Measurements from ENCODE around the gene SIRPB2. TPM values are rescaled to one million over a fixed set of nuclear protein-coding genes. Genes with fewer than 3 reads are reported as not detected.

Gene SIRPB2
- polyA plus RNA-seq, 1 donor from 2014 or later, result not detected

GRCh38 chr20:1538655-1539054, 47.4 kb upstream of the SIRPB2 start:
- TF ChIP-seq, protein P1, sequence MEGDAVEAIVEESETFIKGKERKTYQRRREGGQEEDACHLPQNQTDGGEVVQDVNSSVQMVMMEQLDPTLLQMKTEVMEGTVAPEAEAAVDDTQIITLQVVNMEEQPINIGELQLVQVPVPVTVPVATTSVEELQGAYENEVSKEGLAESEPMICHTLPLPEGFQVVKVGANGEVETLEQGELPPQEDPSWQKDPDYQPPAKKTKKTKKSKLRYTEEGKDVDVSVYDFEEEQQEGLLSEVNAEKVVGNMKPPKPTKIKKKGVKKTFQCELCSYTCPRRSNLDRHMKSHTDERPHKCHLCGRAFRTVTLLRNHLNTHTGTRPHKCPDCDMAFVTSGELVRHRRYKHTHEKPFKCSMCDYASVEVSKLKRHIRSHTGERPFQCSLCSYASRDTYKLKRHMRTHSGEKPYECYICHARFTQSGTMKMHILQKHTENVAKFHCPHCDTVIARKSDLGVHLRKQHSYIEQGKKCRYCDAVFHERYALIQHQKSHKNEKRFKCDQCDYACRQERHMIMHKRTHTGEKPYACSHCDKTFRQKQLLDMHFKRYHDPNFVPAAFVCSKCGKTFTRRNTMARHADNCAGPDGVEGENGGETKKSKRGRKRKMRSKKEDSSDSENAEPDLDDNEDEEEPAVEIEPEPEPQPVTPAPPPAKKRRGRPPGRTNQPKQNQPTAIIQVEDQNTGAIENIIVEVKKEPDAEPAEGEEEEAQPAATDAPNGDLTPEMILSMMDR (IDR thresholded peaks at IDR 0.05; ENCODE audit: poor library complexity, severe bottlenecking), result no peak
- TF ChIP-seq RAD21 (conservative IDR thresholded peaks at IDR 0.05), result no peak
- TF ChIP-seq EZH2 (IDR thresholded peaks at IDR 0.05; ENCODE audit: borderline replicate concordance, insufficient read depth, low read length, poor library complexity, severe bottlenecking), result no peak
- TF ChIP-seq, protein P2, sequence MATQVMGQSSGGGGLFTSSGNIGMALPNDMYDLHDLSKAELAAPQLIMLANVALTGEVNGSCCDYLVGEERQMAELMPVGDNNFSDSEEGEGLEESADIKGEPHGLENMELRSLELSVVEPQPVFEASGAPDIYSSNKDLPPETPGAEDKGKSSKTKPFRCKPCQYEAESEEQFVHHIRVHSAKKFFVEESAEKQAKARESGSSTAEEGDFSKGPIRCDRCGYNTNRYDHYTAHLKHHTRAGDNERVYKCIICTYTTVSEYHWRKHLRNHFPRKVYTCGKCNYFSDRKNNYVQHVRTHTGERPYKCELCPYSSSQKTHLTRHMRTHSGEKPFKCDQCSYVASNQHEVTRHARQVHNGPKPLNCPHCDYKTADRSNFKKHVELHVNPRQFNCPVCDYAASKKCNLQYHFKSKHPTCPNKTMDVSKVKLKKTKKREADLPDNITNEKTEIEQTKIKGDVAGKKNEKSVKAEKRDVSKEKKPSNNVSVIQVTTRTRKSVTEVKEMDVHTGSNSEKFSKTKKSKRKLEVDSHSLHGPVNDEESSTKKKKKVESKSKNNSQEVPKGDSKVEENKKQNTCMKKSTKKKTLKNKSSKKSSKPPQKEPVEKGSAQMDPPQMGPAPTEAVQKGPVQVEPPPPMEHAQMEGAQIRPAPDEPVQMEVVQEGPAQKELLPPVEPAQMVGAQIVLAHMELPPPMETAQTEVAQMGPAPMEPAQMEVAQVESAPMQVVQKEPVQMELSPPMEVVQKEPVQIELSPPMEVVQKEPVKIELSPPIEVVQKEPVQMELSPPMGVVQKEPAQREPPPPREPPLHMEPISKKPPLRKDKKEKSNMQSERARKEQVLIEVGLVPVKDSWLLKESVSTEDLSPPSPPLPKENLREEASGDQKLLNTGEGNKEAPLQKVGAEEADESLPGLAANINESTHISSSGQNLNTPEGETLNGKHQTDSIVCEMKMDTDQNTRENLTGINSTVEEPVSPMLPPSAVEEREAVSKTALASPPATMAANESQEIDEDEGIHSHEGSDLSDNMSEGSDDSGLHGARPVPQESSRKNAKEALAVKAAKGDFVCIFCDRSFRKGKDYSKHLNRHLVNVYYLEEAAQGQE (IDR thresholded peaks at IDR 0.05; ENCODE audit: borderline replicate concordance), result no peak
- no peak for TF ChIP-seq MXI1 (conservative IDR thresholded peaks at IDR 0.05; ENCODE audit: poor library complexity, severe bottlenecking)
- no peak for TF ChIP-seq SMC3 (conservative IDR thresholded peaks at IDR 0.05; ENCODE audit: poor library complexity)
- no peak for TF ChIP-seq TAF1 (IDR thresholded peaks at IDR 0.05; ENCODE audit: low read depth)
- no peak for TF ChIP-seq POLR2AphosphoS5 (IDR thresholded peaks at IDR 0.05)
- TF ChIP-seq EP300 (conservative IDR thresholded peaks at IDR 0.05; ENCODE audit: poor library complexity, severe bottlenecking), result no peak
- H3K9me3 ChIP-seq (ENCODE audit: low read length), result peaks cover 3% of the 10 kb centered on the region
- no peak overlapping the region for H3K4me2 ChIP-seq (ENCODE audit: low read length)
- H3K27ac ChIP-seq (ENCODE audit: low read length), result no peak overlapping the region
- H3F3A ChIP-seq (ENCODE audit: insufficient read depth, low read length, poor library complexity, severe bottlenecking), result no peaks in the 10 kb centered on the region
- H3K36me3 ChIP-seq (ENCODE audit: insufficient read depth, low read length), result no peaks in the 10 kb centered on the region
- no peak overlapping the region for H2AFZ ChIP-seq (ENCODE audit: low read depth, low read length)
- no peaks in the 10 kb centered on the region for H4K20me1 ChIP-seq (ENCODE audit: insufficient read depth)
- H3K79me2 ChIP-seq (replicated peaks; ENCODE audit: insufficient read depth, low read length), result no peaks in the 10 kb centered on the region
- H3K9me2 ChIP-seq (ENCODE audit: insufficient read depth, low read length), result no peaks in the 10 kb centered on the region
- no peak overlapping the region for H3K4me3 ChIP-seq (ENCODE audit: low read length)
- H3K27me3 ChIP-seq (ENCODE audit: insufficient read depth, low read depth, low read length), result no peaks in the 10 kb centered on the region
- H3K9ac ChIP-seq (ENCODE audit: low read length), result no peak overlapping the region

DNA sequence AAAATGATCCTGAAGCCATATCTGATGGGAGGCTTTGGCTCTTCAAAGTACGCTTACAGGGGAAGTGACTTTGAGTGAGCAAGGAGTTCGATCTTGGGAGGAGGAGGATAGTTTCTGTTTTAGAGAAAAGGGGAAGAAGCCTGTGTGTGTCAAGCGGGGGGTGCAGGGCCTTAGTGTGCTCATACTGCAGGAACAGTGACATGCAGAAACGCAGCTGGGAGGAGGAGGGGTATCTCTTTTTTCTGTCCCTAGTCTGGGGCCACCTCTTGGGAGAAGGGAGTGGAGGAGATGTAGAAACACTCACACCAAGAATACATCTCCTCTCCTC, 46.5 kb upstream of the SIRPB2 start:
- Histone ChIP-seq H3K9me2 (ENCODE audit: insufficient read depth, low read length) (no peaks in the 10 kb centered on the region), H2AFZ (ENCODE audit: low read depth, low read length) (no peak overlapping the region), H3K27ac (ENCODE audit: low read length) (no peak overlapping the region), H3K36me3 (ENCODE audit: insufficient read depth, low read length) (no peaks in the 10 kb centered on the region), H3K27me3 (ENCODE audit: insufficient read depth, low read depth, low read length) (no peaks in the 10 kb centered on the region), H3K9ac (ENCODE audit: low read length) (no peak overlapping the region), H3K79me2 (replicated peaks; ENCODE audit: insufficient read depth, low read length) (no peaks in the 10 kb centered on the region), H4K20me1 (ENCODE audit: insufficient read depth) (no peaks in the 10 kb centered on the region), H3K4me2 (ENCODE audit: low read length) (no peak overlapping the region), H3K9me3 (ENCODE audit: low read length) (peaks cover 3% of the 10 kb centered on the region), H3K4me3 (ENCODE audit: low read length) (no peak overlapping the region), H3F3A (ENCODE audit: insufficient read depth, low read length, poor library complexity, severe bottlenecking) (no peaks in the 10 kb centered on the region)
- TF ChIP-seq RAD21 (conservative IDR thresholded peaks at IDR 0.05) (no peak), POLR2AphosphoS5 (IDR thresholded peaks at IDR 0.05) (no peak), TAF1 (IDR thresholded peaks at IDR 0.05; ENCODE audit: low read depth) (no peak), EZH2 (IDR thresholded peaks at IDR 0.05; ENCODE audit: borderline replicate concordance, insufficient read depth, low read length, poor library complexity, severe bottlenecking) (no peak), SMC3 (conservative IDR thresholded peaks at IDR 0.05; ENCODE audit: poor library complexity) (no peak), EP300 (conservative IDR thresholded peaks at IDR 0.05; ENCODE audit: poor library complexity, severe bottlenecking) (no peak), MXI1 (conservative IDR thresholded peaks at IDR 0.05; ENCODE audit: poor library complexity, severe bottlenecking) (no peak)
- TF ChIP-seq, protein P2 (IDR thresholded peaks at IDR 0.05; ENCODE audit: borderline replicate concordance), result no peak
- TF ChIP-seq, protein P1 (IDR thresholded peaks at IDR 0.05; ENCODE audit: poor library complexity, severe bottlenecking), result no peak
